K562 (cell line): Measurements from ENCODE around the gene SAMD4A. TPM values are rescaled to one million over a fixed set of nuclear protein-coding genes. Genes with fewer than 3 reads are reported as not detected.

Experiments
- ATAC-seq: fragments of 200-7000 bp; cut with Tn5 transposase; 3 replicates; pipeline ENCODE4 v1.9.1; 2020; ENCODE audit warnings: moderate library complexity
- BruUV-seq: library from RNA; stranded (reverse); fragments of 400-500 nt; replicated peaks from 2 replicates; lab custom pipeline; 2021; lab: Mats Ljungman, UMichigan
- CTCF ChIA-PET: fragments of 300-600 bp; formaldehyde crosslinking; extraction: SDS; loops from one replicate; lab custom pipeline; 2021; ENCODE audit warnings: low intra/inter-chr PET ratio; lab: Yijun Ruan, JAX
- POLR2A ChIA-PET: fragments of 300-600, 350-650 bp; sonication (Branson Sonifier 250); formaldehyde crosslinking; extraction: SDS; loops from one replicate; lab custom pipeline; 2021; ENCODE audit warnings: antibody characterized with exemption, inconsistent platforms; lab: Yijun Ruan, JAX
- DNase-seq, 4 experiments: peaks; one replicate each; pipeline versions ENCODE4 v3.0.0 to v3.0.0-alpha.2; 2011 to 2018; ENCODE audit warnings: low spot score in 3 of 4, mixed read lengths in 3 of 4; ENCODE audit errors: extremely low read depth in 1 of 4
- FAIRE-seq: peaks from 2 replicates; lab custom pipeline; 2011; peaks lifted over from hg19 to GRCh38; lab: Jason Lieb, UNC
- H2AFZ ChIP-seq: 2 replicates; pipeline ENCODE4 v1.6.0; 2011; ENCODE audit warnings: low read depth, low read length, control low read depth, inconsistent platforms
- H3K27ac ChIP-seq: fragments of 200-600 bp; 3 replicates; pipeline ENCODE4 v1.8.0; 2011; ENCODE audit warnings: low read depth, mild to moderate bottlenecking, control low read depth, inconsistent platforms, low read length, moderate library complexity, mixed read lengths; ENCODE audit errors: extremely low read depth
- H3K27me3 ChIP-seq, 2 experiments: fragments of 300-600 bp in 1 of 2; 2 replicates in 1 of 2; 3 replicates in 1 of 2; pipeline versions ENCODE4 v1.6.0 to v1.8.0; 2011; ENCODE audit warnings: inconsistent platforms in 2 of 2, low read length in 2 of 2, mild to moderate bottlenecking in 1 of 2, mixed read lengths in 1 of 2, moderate library complexity in 1 of 2; ENCODE audit not compliant: control insufficient read depth in 2 of 2, insufficient read depth in 2 of 2
- H3K36me3 ChIP-seq: fragments of 300-600 bp; 3 replicates; pipeline ENCODE4 v1.8.0; 2011; ENCODE audit warnings: mild to moderate bottlenecking, low read length, inconsistent platforms; ENCODE audit not compliant: control insufficient read depth, insufficient read depth
- H3K4me1 ChIP-seq, 2 experiments: fragments of 200-600 bp in 1 of 2; replicated peaks in 1 of 2; 2 replicates in 1 of 2; 3 replicates in 1 of 2; pipeline versions ENCODE4 v1.5.1 to v1.8.0; 2011; ENCODE audit warnings: inconsistent platforms in 2 of 2, low read length in 2 of 2, mild to moderate bottlenecking in 1 of 2, mixed read lengths in 1 of 2, moderate library complexity in 1 of 2; ENCODE audit not compliant: control insufficient read depth in 2 of 2, insufficient read depth in 2 of 2
- H3K4me2 ChIP-seq: 2 replicates; pipeline ENCODE4 v1.6.1; 2011; ENCODE audit warnings: low read length, control low read depth, inconsistent platforms, mixed read lengths; ENCODE audit not compliant: insufficient read depth
- H3K4me3 ChIP-seq: fragments of 200-600 bp; sonication (generic), shearing (Covaris generic); 2 replicates; pipeline ENCODE4 v1.5.1; 2016; ENCODE audit warnings: control low read depth, inconsistent platforms
- H3K79me2 ChIP-seq: fragments of 200-600 bp; 3 replicates; pipeline ENCODE4 v1.8.0; 2011; ENCODE audit warnings: low read length, inconsistent platforms; ENCODE audit not compliant: control insufficient read depth, insufficient read depth
- H3K9ac ChIP-seq, 2 experiments: 2 replicates each; pipeline versions ENCODE4 v1.6.0 to v1.6.1; 2011; ENCODE audit warnings: low read depth in 2 of 2, low read length in 2 of 2, control low read depth in 1 of 2, inconsistent platforms in 1 of 2, mild to moderate bottlenecking in 1 of 2, mixed read lengths in 1 of 2; ENCODE audit not compliant: insufficient read depth in 1 of 2
- H3K9me1 ChIP-seq: one replicate; pipeline ENCODE4 v1.6.0; 2011; ENCODE audit warnings: inconsistent platforms, mild to moderate bottlenecking, low read length, moderate library complexity; ENCODE audit not compliant: control insufficient read depth, insufficient read depth
- H3K9me3 ChIP-seq: replicated peaks from 2 replicates; pipeline ENCODE4 v1.5.1; 2011; ENCODE audit warnings: low read depth, low read length, inconsistent platforms; ENCODE audit not compliant: control insufficient read depth, insufficient read depth
- H4K20me1 ChIP-seq: replicated peaks from 2 replicates; pipeline ENCODE4 v1.6.1; 2011; ENCODE audit warnings: low read length, inconsistent platforms, mixed read lengths; ENCODE audit not compliant: control insufficient read depth, insufficient read depth
- ADNP ChIP-seq: fragments of 200-800 bp; sonication (Bioruptor generic); IDR thresholded peaks from 2 replicates; pipeline ENCODE4 v1.6.1; 2016; ENCODE audit warnings: missing genetic modification characterization, missing compliant biosample characterization
- CBX3 ChIP-seq, 2 experiments: IDR thresholded peaks; 1 replicate in 1 of 2; 2 replicates in 1 of 2; pipeline ENCODE4 v1.6.1; 2012; ENCODE audit warnings: inconsistent platforms in 2 of 2, low read length in 2 of 2, borderline replicate concordance in 1 of 2, control low read depth in 1 of 2
- CXXC5 ChIP-seq: fragments of 250-450 bp; sonication (Bioruptor Pico); IDR thresholded peaks from 2 replicates; pipeline ENCODE4 v1.8.0; 2022; ENCODE audit warnings: inconsistent platforms, mild to moderate bottlenecking, moderate library complexity
- E2F8 ChIP-seq: fragments of 450-650 bp; IDR thresholded peaks from 2 replicates; pipeline ENCODE4 v1.7.1; 2018; ENCODE audit warnings: mild to moderate bottlenecking, low read depth; ENCODE audit not compliant: partially characterized antibody
- ELF4 ChIP-seq: fragments of 450-650 bp; formaldehyde crosslinking; IDR thresholded peaks from 2 replicates; pipeline ENCODE4 v1.4.0; 2022; ENCODE audit warnings: missing genetic modification characterization
- HDAC2 ChIP-seq: fragments of 450-650 bp; IDR thresholded peaks from 2 replicates; pipeline ENCODE4 v1.6.1; 2016; ENCODE audit warnings: mild to moderate bottlenecking
- KLF1 ChIP-seq: fragments of 450-650 bp; IDR thresholded peaks from 2 replicates; pipeline ENCODE4 v1.6.1; 2016; ENCODE audit warnings: missing genetic modification characterization, missing compliant biosample characterization
- PHF8 ChIP-seq: fragments of 200-600 bp; sonication (generic); IDR thresholded peaks from 2 replicates; pipeline ENCODE4 v1.6.1; 2012; ENCODE audit warnings: mixed run types, mild to moderate bottlenecking, inconsistent platforms, low read length, moderate library complexity, borderline replicate concordance
- SRSF1 ChIP-seq: fragments of 200-400 bp; formaldehyde crosslinking; IDR thresholded peaks from 2 replicates; pipeline ENCODE4 v1.6.1; 2017; ENCODE audit warnings: mild to moderate bottlenecking, low read depth, low read length, moderate library complexity
- SRSF7 ChIP-seq: fragments of 200-400 bp; formaldehyde crosslinking; optimal IDR thresholded peaks from 2 replicates; pipeline ENCODE3; 2017; ENCODE audit warnings: mild to moderate bottlenecking, low read depth, low read length
- TAF1 ChIP-seq: IDR thresholded peaks from 2 replicates; pipeline ENCODE4 v1.6.1; 2011; ENCODE audit warnings: mild to moderate bottlenecking, low read length, moderate library complexity; ENCODE audit not compliant: insufficient read depth, control insufficient read depth, severe bottlenecking; ENCODE audit errors: extremely low read depth
- USF2 ChIP-seq: sonication (generic); formaldehyde crosslinking; IDR thresholded peaks from 2 replicates; pipeline ENCODE4 v1.5.0; 2020; ENCODE audit warnings: missing genetic modification reagents
- XRCC4 ChIP-seq: IDR thresholded peaks from one replicate; pipeline ENCODE4 v1.6.1; 2011; ENCODE audit not compliant: insufficient read depth, insufficient read length; ENCODE audit errors: extremely low read depth
- YY1 ChIP-seq, 3 experiments: IDR thresholded peaks; 2 replicates each; pipeline ENCODE4 v1.6.1; 2011; ENCODE audit warnings: low read length in 2 of 3, mild to moderate bottlenecking in 2 of 3, moderate library complexity in 2 of 3, borderline replicate concordance in 1 of 3, control low read depth in 1 of 3, low read depth in 1 of 3; ENCODE audit not compliant: insufficient read depth in 3 of 3, insufficient replicate concordance in 2 of 3, control insufficient read depth in 1 of 3, insufficient read length in 1 of 3; ENCODE audit errors: extremely low read depth in 1 of 3
- ZNF263 ChIP-seq: sonication (generic); formaldehyde crosslinking; IDR thresholded peaks from 2 replicates; pipeline ENCODE4 v1.8.0; 2022; ENCODE audit warnings: mild to moderate bottlenecking, missing genetic modification reagents, borderline replicate concordance
- ZNF507 ChIP-seq: conservative IDR thresholded peaks from 2 replicates; pipeline ENCODE4 v1.6.1; 2017; ENCODE audit warnings: missing genetic modification characterization, missing compliant biosample characterization
- WGBS: fragments of 100-300 bp; shearing (Covaris generic); methylation state at CpG from one replicate; pipeline ENCODE4 v1.1.6; 2016; ENCODE audit warnings: low coverage, mixed read lengths; ENCODE audit not compliant: insufficient coverage; ENCODE audit errors: missing lambda C conversion rate; 5-methylcytosine and 5-hydroxymethylcytosine counted together
- in situ Hi-C: fragments of 300-500 bp; cut with MboI; formaldehyde crosslinking; loops from 4 replicates; pipeline ENCODE4 v1.15.0; 2018; ENCODE audit warnings: inconsistent platforms, mixed read lengths
- intact Hi-C: fragments of 100-400 bp; cut with micrococcal nuclease; formaldehyde crosslinking; loops from 2 replicates; pipeline ENCODE4 v1.14.2; 2022
- polyA plus RNA-seq, 8 experiments: library from polyadenylated mRNA; depleted of rRNA in 4 of 8; stranded (reverse) in 5 of 8; unstranded in 3 of 8; fragments of >200 nt; fragmentation: Nextera tagmentation in 2 of 8; fragmentation: Illumina TruSeq in 1 of 8; extraction: Ambion mirVana in 2 of 8; extraction: Trizol in 1 of 8; gene quantifications; 2 replicates each; pipeline versions ENCODE4 v1.2.1 to v1.2.3, GENCODE V29; 2011 to 2014; ENCODE audit warnings: inconsistent platforms in 1 of 8, missing spikeins in 1 of 8
- total RNA-seq, 7 experiments: library from RNA; depleted of rRNA in 6 of 7; stranded (reverse); fragments of >200 nt in 6 of 7; fragmentation: Illumina TruSeq in 2 of 7; extraction: Trizol in 2 of 7; gene quantifications; 2 replicates each; pipeline versions ENCODE4 v1.2.1 to v1.2.3, GENCODE V29; 2011 to 2021; ENCODE audit warnings: low replicate concordance in 1 of 7

The SAMD4A gene
- total and polyA plus RNA-seq, 9 of the 15 experiments (the other 6 are each of a cell fraction or from before 2014, with no cell fraction given) = 0.66 to 6.8 (median 3.3) TPM

DNA sequence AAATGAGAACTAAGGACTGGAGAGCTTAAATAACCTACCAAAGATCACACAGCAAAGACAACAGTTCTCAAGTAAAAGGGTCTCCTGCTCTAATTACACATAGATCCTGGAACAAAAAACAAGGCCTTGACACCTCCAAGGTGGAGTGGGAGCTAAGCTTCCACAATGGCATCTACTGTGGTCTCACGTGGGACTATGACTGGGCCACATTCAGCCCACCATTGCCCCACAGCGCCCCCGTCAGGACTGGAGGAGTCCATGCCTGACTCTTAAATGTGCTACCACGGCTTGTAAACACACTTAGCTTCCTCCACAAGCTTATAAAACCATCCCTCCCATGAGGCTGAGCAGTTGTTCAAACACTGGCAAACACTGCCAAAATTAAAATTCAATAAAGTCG lies 247.1 kb downstream of the SAMD4A start (continued):
- TF ChIP-seq USF2 (CRISPR knock-in tag) (no peak), CBX3 (IDR thresholded peaks at IDR 0.05; ENCODE audit: borderline replicate concordance in 1 of 2, low read length in 2 of 2) (peak in 1 of 2 experiments; percentile 60; a peak in 1 of 3 replicates), ZNF263 (CRISPR knock-in tag) (no peak), SRSF1 (no peak), YY1 (IDR thresholded peaks at IDR 0.05; ENCODE audit: borderline replicate concordance in 1 of 3, control insufficient read depth in 1 of 3, extremely low read depth in 1 of 3, insufficient read depth in 3 of 3, insufficient read length in 1 of 3, insufficient replicate concordance in 2 of 3, low read depth in 1 of 3, low read length in 2 of 3) (peak in 1 of 3 experiments; percentile 12), ELF4 (CRISPR knock-in tag) (no peak), TAF1 (no peak), XRCC4 (no peak), ZNF507 (no peak)

GRCh38 chr14:54815016-54815415 lies 248.1 kb downstream of the SAMD4A start:
- POLR2A ChIA-PET = no interaction called here
- TF ChIP-seq ADNP (tag) = no peak
- TF ChIP-seq E2F8 = no peak
- no peak for TF ChIP-seq PHF8
- TF ChIP-seq KLF1 (tag) = no peak
- TF ChIP-seq HDAC2 = no peak
- no peak for TF ChIP-seq SRSF7
- no peak for TF ChIP-seq CXXC5 (CRISPR knock-in tag)
- H3K9ac ChIP-seq = no peak overlapping the region
- no peaks in the 10 kb centered on the region for H3K36me3 ChIP-seq
- DNase-seq = no peak
- H3K4me2 ChIP-seq = no peak overlapping the region
- intact Hi-C loops = no loop called here
- WGBS = 54% methylated on average over 8 of the region's 12 CpGs
- H3K79me2 ChIP-seq = no peaks in the 10 kb centered on the region
- in situ Hi-C loops = no loop called here
- CTCF ChIA-PET = no interaction called here
- no peaks in the 10 kb centered on the region; a peak in 1 of 5 replicates for H3K4me1 ChIP-seq
- H2AFZ ChIP-seq = no peak overlapping the region
- H3K9me3 ChIP-seq = no peaks in the 10 kb centered on the region
- no peak for FAIRE-seq
- BruUV-seq = no TSS peak
- H3K4me3 ChIP-seq = no peak overlapping the region
- ATAC-seq = no peak
- no peaks in the 10 kb centered on the region for H3K9me1 ChIP-seq
- H4K20me1 ChIP-seq = no peaks in the 10 kb centered on the region
- peaks cover 5 to 20% of the 10 kb centered on the region in 2 experiments; a peak in 3 of 5 replicates for H3K27me3 ChIP-seq
- H3K27ac ChIP-seq = no peak overlapping the region
